SU-DHL-6 (cell line): ENCODE measurements around the gene TROAP.

ENCODE experiments used
- H2AFZ ChIP-seq: fragments of 200-600 bp; sonication (generic); 2 replicates; pipeline ENCODE4 v1.6.1; 2014; ENCODE audit warnings: low read depth, mild to moderate bottlenecking, moderate library complexity, mixed read lengths, antibody characterized with exemption, low read length; ENCODE audit not compliant: severe bottlenecking
- H3F3A ChIP-seq: fragments of 200-600 bp; shearing (Covaris generic); 2 replicates; pipeline ENCODE4 v1.6.0; 2016; ENCODE audit warnings: antibody characterized with exemption, mild to moderate bottlenecking; ENCODE audit not compliant: insufficient read depth
- H3K27ac ChIP-seq: fragments of 200-600 bp; sonication (generic); 2 replicates; pipeline ENCODE4 v1.5.1; 2016; ENCODE audit warnings: low read depth, mild to moderate bottlenecking, low read length, moderate library complexity, mixed read lengths
- H3K27me3 ChIP-seq: fragments of 200-600 bp; sonication (generic), shearing (Covaris generic); 2 replicates; pipeline ENCODE4 v1.6.0; 2014; ENCODE audit warnings: mild to moderate bottlenecking, low read length
- H3K36me3 ChIP-seq: fragments of 200-600 bp; sonication (generic); 2 replicates; pipeline ENCODE4 v1.6.1; 2014; ENCODE audit warnings: mild to moderate bottlenecking, low read length, mixed read lengths
- H3K4me2 ChIP-seq: fragments of 300-600, 200-600 bp; shearing (Covaris generic), sonication (generic); 2 replicates; pipeline ENCODE4 v1.6.0; 2014; ENCODE audit warnings: low read length, low read depth, mild to moderate bottlenecking; ENCODE audit not compliant: poor library complexity, severe bottlenecking
- H3K4me3 ChIP-seq: fragments of 200-600 bp; sonication (generic); 2 replicates; pipeline ENCODE4 v1.5.1; 2014; ENCODE audit warnings: antibody characterized with exemption, low read length, mild to moderate bottlenecking, mixed read lengths; ENCODE audit not compliant: insufficient read depth, poor library complexity, severe bottlenecking
- H3K79me2 ChIP-seq: fragments of 200-600 bp; sonication (generic); 2 replicates; pipeline ENCODE4 v1.6.1; 2014; ENCODE audit warnings: mild to moderate bottlenecking, low read length, moderate library complexity; ENCODE audit not compliant: insufficient read depth
- H3K9ac ChIP-seq: fragments of 200-600 bp; sonication (generic); 2 replicates; pipeline ENCODE4 v1.7.0; 2014; ENCODE audit warnings: mild to moderate bottlenecking, low read length
- H3K9me2 ChIP-seq: fragments of 200-600 bp; sonication (generic); replicated peaks from 2 replicates; pipeline ENCODE4 v1.6.1; 2014; ENCODE audit warnings: low read length; ENCODE audit not compliant: insufficient read depth
- H3K9me3 ChIP-seq: fragments of 200-600 bp; sonication (generic); 2 replicates; pipeline ENCODE4 v1.6.1; 2014; ENCODE audit warnings: low read length, mixed read lengths; ENCODE audit not compliant: insufficient read depth
- H4K20me1 ChIP-seq: fragments of 200-600 bp; sonication (generic); 2 replicates; pipeline ENCODE4 v1.6.1; 2014; ENCODE audit warnings: low read depth, mild to moderate bottlenecking, antibody characterized with exemption, low read length, moderate library complexity, mixed read lengths
- EZH2phosphoT487 ChIP-seq: fragments of 200-600 bp; sonication (generic), shearing (Covaris generic); conservative IDR thresholded peaks from 2 replicates; pipeline ENCODE4 v1.6.1; 2018; ENCODE audit warnings: mild to moderate bottlenecking, antibody characterized with exemption, low read length, moderate library complexity, mixed read lengths
- TF ChIP-seq, protein P1 (sequence below): fragments of 200-600 bp; sonication (generic); IDR thresholded peaks from one replicate; pipeline ENCODE4 v1.5.1; 2017; ENCODE audit warnings: antibody characterized with exemption, mild to moderate bottlenecking, low read length, moderate library complexity; ENCODE audit not compliant: insufficient read depth, poor library complexity, severe bottlenecking

TROAP gene

DNA sequence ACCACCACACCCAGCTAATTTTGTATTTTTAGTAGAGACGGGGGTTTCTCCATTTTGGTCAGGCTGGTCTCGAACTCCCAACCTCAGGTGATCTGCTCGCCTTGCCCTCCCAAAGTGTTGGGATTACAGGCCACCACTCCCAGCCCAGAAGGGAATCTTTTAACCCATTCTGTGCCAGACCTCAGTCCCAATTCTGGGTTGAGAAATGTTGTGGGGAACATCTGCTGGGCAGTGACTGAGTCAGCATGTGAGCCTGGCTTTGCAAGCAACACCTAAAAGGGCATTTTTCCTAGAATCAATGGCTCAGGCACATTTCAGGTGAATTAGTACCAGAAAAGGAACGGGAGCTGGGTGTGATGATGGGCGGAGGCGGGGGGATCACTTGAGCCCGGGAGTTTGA, 36.6 kb downstream of the TROAP start:
- Histone ChIP-seq H3K9ac (no peak overlapping the region), H3K36me3 (no peaks in the 10 kb centered on the region), H4K20me1 (no peaks in the 10 kb centered on the region), H3K9me2 (no peaks in the 10 kb centered on the region), H3K79me2 (no peaks in the 10 kb centered on the region), H3K4me2 (no peak overlapping the region), H2AFZ (no peak overlapping the region), H3F3A (no peaks in the 10 kb centered on the region), H3K27me3 (no peaks in the 10 kb centered on the region), H3K4me3 (no peak overlapping the region), H3K27ac (no peak overlapping the region), H3K9me3 (no peaks in the 10 kb centered on the region)
- TF ChIP-seq, protein P1, sequence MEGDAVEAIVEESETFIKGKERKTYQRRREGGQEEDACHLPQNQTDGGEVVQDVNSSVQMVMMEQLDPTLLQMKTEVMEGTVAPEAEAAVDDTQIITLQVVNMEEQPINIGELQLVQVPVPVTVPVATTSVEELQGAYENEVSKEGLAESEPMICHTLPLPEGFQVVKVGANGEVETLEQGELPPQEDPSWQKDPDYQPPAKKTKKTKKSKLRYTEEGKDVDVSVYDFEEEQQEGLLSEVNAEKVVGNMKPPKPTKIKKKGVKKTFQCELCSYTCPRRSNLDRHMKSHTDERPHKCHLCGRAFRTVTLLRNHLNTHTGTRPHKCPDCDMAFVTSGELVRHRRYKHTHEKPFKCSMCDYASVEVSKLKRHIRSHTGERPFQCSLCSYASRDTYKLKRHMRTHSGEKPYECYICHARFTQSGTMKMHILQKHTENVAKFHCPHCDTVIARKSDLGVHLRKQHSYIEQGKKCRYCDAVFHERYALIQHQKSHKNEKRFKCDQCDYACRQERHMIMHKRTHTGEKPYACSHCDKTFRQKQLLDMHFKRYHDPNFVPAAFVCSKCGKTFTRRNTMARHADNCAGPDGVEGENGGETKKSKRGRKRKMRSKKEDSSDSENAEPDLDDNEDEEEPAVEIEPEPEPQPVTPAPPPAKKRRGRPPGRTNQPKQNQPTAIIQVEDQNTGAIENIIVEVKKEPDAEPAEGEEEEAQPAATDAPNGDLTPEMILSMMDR = no peak
- no peak for TF ChIP-seq EZH2phosphoT487

DNA sequence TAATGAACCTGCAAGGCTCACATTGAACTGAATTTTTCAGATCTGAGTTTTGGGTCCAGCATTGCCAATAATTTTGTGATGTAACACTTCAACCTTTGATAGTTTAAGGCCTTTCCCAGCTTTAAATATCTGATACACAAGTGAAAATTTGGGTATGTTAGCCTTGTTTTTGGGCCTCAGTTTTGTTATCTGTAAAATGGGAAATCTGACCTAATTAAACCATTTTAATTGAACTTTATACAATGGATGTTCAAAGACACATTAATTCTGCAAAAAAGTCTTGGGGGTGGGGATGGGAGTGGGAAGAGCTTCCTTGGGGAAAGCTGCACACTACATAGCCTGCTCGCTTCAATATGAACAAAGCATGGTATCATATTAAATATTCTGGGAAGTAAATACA, 39.0 kb downstream of the TROAP start:
- H3K4me3 ChIP-seq = no peak overlapping the region
- TF ChIP-seq EZH2phosphoT487 = no peak
- TF ChIP-seq, protein P1 = no peak
- H3K9ac ChIP-seq = no peak overlapping the region
- H3K4me2 ChIP-seq = no peak overlapping the region
- no peaks in the 10 kb centered on the region for H3K36me3 ChIP-seq
- H3K27me3 ChIP-seq = no peaks in the 10 kb centered on the region
- no peak overlapping the region for H2AFZ ChIP-seq
- H3K9me2 ChIP-seq = no peaks in the 10 kb centered on the region
- no peaks in the 10 kb centered on the region for H4K20me1 ChIP-seq
- peaks cover 10% of the 10 kb centered on the region; the same call in 1 of the 2 replicates for H3F3A ChIP-seq
- no peaks in the 10 kb centered on the region for H3K9me3 ChIP-seq
- peaks cover 5% of the 10 kb centered on the region; the same call in 1 of the 2 replicates for H3K79me2 ChIP-seq
- H3K27ac ChIP-seq = no peak overlapping the region

DNA sequence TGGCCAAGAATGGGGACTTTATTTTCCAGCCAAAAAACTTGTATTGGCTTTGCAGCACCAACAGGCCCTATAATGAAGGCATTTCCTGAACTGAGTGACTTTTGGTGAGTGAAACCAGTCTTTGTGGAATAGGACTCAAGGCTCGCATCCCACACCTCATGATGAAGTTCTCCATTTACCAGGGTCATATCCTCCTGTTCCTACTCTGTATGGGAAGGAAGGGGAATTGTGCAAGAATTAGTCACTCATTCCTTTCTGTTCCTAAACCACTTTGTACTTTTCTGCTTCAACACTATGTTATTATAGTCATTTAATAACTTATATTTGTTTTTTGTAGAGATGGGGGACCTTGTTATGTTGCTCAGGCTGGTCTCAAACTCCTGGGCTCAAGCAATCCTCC, 41.9 kb downstream of the TROAP start:
- TF ChIP-seq, protein P1 = no peak
- TF ChIP-seq EZH2phosphoT487 = no peak
- Histone ChIP-seq H3K36me3 (no peaks in the 10 kb centered on the region), H3K27ac (no peak overlapping the region), H4K20me1 (no peaks in the 10 kb centered on the region), H2AFZ (no peak overlapping the region), H3K27me3 (no peaks in the 10 kb centered on the region), H3K79me2 (peaks cover 30% of the 10 kb centered on the region), H3K9ac (no peak overlapping the region), H3K4me3 (no peak overlapping the region), H3K9me2 (no peaks in the 10 kb centered on the region), H3K4me2 (no peak overlapping the region), H3K9me3 (no peaks in the 10 kb centered on the region), H3F3A (peaks cover 28% of the 10 kb centered on the region)

DNA sequence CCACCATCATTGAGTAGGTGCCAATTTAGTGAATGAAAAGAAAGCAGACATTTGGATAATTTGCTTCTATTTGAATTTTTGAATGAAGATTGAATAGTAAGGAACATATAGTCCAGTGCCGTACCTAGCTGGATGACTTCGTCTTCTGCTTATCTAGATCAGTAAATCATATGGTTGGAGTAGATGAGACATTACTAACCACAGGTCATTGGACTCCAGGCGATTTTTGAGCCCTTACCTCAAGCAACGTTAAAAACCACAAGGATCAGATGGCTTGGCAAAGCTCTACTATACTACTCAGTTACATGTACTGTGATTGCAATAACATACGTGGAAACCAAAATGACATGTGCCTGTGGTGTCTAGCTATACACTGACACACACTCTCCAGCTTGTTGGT, 42.5 kb downstream of the TROAP start:
- H3K36me3 ChIP-seq = no peaks in the 10 kb centered on the region

More for the DNA sequence above, 42.5 kb downstream of the TROAP start:
- H3K4me3 ChIP-seq = peak overlapping the region; percentile 69
- H3K9me2 ChIP-seq = no peaks in the 10 kb centered on the region
- H3K27me3 ChIP-seq = no peaks in the 10 kb centered on the region
- no peaks in the 10 kb centered on the region for H3K9me3 ChIP-seq
- TF ChIP-seq, protein P1 = no peak
- no peak for TF ChIP-seq EZH2phosphoT487
- H3K9ac ChIP-seq = no peak overlapping the region
- peaks cover 36% of the 10 kb centered on the region for H3K79me2 ChIP-seq
- H3K4me2 ChIP-seq = peak overlapping the region; percentile 78
- no peak overlapping the region for H3K27ac ChIP-seq
- H3F3A ChIP-seq = peaks cover 28% of the 10 kb centered on the region
- H2AFZ ChIP-seq = no peak overlapping the region
- no peaks in the 10 kb centered on the region for H4K20me1 ChIP-seq
